Measurements from ENCODE around the gene TIFAB. TPM values are rescaled to one million over a fixed set of nuclear protein-coding genes. Genes with fewer than 3 reads are reported as not detected.

The TIFAB gene
- total RNA-seq, 1 donor: not detected

DNA sequence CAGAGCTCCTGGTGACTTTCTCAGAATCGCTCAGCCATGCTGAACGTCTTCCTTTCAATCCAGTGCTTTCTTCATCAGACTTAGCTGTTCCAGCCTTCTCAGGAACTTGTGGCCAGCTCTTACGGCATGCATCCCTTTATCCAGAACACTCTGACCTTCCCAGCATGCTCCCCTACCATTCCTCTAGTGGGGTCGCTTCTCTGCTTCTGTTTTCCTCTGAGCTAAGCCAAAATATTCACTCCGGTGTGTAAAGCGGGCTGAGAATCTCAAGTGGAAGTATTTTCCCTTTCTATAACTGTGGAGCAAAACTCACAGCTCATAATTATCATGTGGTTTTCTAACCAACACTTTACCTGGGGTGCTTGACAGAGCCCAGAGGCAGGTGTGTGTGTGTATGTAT, 11.2 kb downstream of the TIFAB start:
- TF ChIP-seq, protein P1, sequence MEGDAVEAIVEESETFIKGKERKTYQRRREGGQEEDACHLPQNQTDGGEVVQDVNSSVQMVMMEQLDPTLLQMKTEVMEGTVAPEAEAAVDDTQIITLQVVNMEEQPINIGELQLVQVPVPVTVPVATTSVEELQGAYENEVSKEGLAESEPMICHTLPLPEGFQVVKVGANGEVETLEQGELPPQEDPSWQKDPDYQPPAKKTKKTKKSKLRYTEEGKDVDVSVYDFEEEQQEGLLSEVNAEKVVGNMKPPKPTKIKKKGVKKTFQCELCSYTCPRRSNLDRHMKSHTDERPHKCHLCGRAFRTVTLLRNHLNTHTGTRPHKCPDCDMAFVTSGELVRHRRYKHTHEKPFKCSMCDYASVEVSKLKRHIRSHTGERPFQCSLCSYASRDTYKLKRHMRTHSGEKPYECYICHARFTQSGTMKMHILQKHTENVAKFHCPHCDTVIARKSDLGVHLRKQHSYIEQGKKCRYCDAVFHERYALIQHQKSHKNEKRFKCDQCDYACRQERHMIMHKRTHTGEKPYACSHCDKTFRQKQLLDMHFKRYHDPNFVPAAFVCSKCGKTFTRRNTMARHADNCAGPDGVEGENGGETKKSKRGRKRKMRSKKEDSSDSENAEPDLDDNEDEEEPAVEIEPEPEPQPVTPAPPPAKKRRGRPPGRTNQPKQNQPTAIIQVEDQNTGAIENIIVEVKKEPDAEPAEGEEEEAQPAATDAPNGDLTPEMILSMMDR (IDR thresholded peaks at IDR 0.05; ENCODE audit: extremely low read depth, low read depth, low read length): no peak
- H3K36me3 ChIP-seq (ENCODE audit: insufficient read depth, low read length): no peaks in the 10 kb centered on the region
- H3K79me2 ChIP-seq (ENCODE audit: insufficient read depth, low read length): no peaks in the 10 kb centered on the region
- peaks cover 15% of the 10 kb centered on the region for H3K4me1 ChIP-seq (ENCODE audit: insufficient read depth, low read length)
- no peaks in the 10 kb centered on the region for H3K27me3 ChIP-seq (ENCODE audit: insufficient read depth, low read length)
- no peaks in the 10 kb centered on the region for H4K20me1 ChIP-seq (ENCODE audit: insufficient read depth, low read length)
- no peak for DNase-seq (ENCODE audit: insufficient read length, low spot score, missing footprints)
- H3K4me3 ChIP-seq (ENCODE audit: insufficient read depth, low read length): no peak overlapping the region
- no peak overlapping the region for H3K27ac ChIP-seq (ENCODE audit: low read depth, low read length)
- H3K4me2 ChIP-seq (ENCODE audit: insufficient read depth, low read length): no peak overlapping the region
- H3K9me3 ChIP-seq (ENCODE audit: low read depth, low read length): no peaks in the 10 kb centered on the region
- no peak overlapping the region for H2AFZ ChIP-seq (ENCODE audit: low read length)

- H2AFZ ChIP-seq (ENCODE audit: low read length): no peak overlapping the region
- H3K27ac ChIP-seq (ENCODE audit: low read depth, low read length): no peak overlapping the region
- TF ChIP-seq, protein P1 (IDR thresholded peaks at IDR 0.05; ENCODE audit: extremely low read depth, low read depth, low read length): no peak
- H3K4me3 ChIP-seq (ENCODE audit: insufficient read depth, low read length): no peak overlapping the region
- no peaks in the 10 kb centered on the region for H3K79me2 ChIP-seq (ENCODE audit: insufficient read depth, low read length)
- H4K20me1 ChIP-seq (ENCODE audit: insufficient read depth, low read length): no peaks in the 10 kb centered on the region
- H3K9me3 ChIP-seq (ENCODE audit: low read depth, low read length): no peaks in the 10 kb centered on the region
- DNase-seq (ENCODE audit: insufficient read length, low spot score, missing footprints): peak; percentile 17
- H3K27me3 ChIP-seq (ENCODE audit: insufficient read depth, low read length): no peaks in the 10 kb centered on the region
- H3K4me2 ChIP-seq (ENCODE audit: insufficient read depth, low read length): no peak overlapping the region
- peaks cover 23% of the 10 kb centered on the region for H3K4me1 ChIP-seq (ENCODE audit: insufficient read depth, low read length)
- no peaks in the 10 kb centered on the region for H3K36me3 ChIP-seq (ENCODE audit: insufficient read depth, low read length)
Measured at GRCh38 chr5:135439231-135440205, 12.6 kb downstream of the TIFAB start.

DNA sequence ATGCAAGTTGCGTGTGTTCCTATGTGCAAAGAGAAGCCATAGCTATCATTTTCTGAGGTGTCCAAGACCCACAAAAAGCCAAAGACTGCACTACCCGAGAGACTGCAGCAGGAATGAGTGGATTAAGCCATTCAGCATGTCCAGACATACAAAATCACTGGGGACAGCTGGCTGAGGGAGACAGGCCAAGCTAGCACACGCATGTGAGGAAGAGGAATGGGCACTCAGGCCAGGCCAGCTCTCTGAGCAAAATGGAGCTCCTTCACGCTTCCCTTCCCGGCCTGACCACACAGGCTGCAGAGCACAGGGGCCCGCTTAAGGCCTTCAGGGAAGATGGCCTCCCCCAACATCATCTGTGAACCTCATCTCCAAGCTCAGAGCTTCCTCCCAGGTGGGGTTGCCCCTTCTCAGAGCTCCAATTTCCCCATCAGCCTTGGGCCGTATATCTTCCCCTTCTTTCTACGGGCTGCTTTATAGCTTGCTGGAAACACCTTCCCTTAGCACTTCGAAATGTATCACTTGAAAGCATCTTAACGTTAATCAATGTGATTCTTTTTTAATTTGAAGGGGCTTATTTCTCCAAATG, 13.4 kb downstream of the TIFAB start:
- Histone ChIP-seq H3K9me3 (ENCODE audit: low read depth, low read length) (no peaks in the 10 kb centered on the region), H3K4me3 (ENCODE audit: insufficient read depth, low read length) (no peak overlapping the region), H3K4me1 (ENCODE audit: insufficient read depth, low read length) (peaks cover 31% of the 10 kb centered on the region), H3K36me3 (ENCODE audit: insufficient read depth, low read length) (no peaks in the 10 kb centered on the region), H3K27me3 (ENCODE audit: insufficient read depth, low read length) (no peaks in the 10 kb centered on the region), H3K79me2 (ENCODE audit: insufficient read depth, low read length) (no peaks in the 10 kb centered on the region), H3K4me2 (ENCODE audit: insufficient read depth, low read length) (no peak overlapping the region), H2AFZ (ENCODE audit: low read length) (no peak overlapping the region), H4K20me1 (ENCODE audit: insufficient read depth, low read length) (no peaks in the 10 kb centered on the region), H3K27ac (ENCODE audit: low read depth, low read length) (no peak overlapping the region)
- peak; percentile 15 for DNase-seq (ENCODE audit: insufficient read length, low spot score, missing footprints)
- TF ChIP-seq, protein P1 (IDR thresholded peaks at IDR 0.05; ENCODE audit: extremely low read depth, low read depth, low read length): no peak
